HG03095 (cell line): ENCODE data around the gene POLRMT.

Experiments
- ATAC-seq: cut with Tn5 transposase; IDR thresholded peaks from one replicate; pipeline ENCODE4 v1.9.1; 2021; ENCODE audit warnings: moderate library complexity; ENCODE audit not compliant: unreplicated experiment

The POLRMT gene

DNA sequence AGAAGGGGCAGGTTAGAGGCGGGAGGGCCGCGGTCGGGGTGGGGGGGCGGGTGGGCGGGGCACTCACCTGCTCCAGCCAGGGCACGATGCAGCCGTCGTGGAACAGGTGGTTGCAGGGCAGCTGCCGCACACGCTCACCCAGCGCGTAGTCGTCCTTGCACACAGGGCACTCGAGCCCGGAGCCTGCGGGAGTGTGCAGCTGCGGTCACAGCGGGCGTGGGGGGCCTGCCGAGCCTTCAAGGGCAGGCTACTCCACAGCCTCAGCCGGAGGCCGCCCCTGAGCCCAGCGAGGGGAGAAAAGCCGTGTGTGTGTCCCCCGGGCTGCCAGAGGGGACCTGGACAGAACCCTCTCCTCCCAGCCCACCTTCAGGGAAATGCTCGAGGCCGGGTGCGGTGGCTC, 15.0 kb upstream of the POLRMT start:
- ATAC-seq: no peak

DNA sequence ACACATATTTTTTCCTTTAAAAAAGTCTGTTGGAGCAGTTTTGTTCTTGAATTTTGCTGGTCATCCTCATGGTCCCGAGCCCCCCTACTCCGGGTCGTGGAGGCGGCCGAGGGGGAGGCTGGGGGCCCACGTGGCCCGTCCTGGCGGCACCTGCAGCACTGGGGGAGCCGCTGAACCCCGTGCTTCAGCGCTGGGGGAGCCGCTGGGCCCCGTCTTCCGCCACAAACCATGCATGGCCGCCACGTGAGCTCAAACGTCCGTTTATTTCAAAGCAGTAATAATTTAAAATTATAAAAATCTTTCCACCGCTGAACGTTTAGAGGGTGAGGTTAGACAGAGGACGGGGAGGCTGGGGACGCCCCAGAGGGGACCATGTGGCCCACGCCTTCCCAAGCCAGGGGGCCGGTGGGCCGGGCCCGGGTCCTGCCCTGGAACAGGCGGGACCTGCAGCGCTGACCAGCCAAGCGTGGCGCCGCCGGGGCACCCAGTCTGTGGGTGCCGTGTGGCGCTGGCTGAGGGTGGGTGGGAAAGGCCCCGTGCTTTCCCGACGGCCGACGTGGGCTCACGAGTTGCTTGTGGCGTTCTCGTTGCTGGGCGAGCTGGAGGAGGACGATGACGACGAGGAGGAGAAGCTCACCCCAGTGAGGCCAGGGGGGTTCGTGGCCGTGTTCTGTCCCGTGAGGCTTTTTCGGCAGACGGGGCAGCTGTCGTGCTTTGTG, 14.4 kb upstream of the POLRMT start:
- ATAC-seq: no peak

DNA sequence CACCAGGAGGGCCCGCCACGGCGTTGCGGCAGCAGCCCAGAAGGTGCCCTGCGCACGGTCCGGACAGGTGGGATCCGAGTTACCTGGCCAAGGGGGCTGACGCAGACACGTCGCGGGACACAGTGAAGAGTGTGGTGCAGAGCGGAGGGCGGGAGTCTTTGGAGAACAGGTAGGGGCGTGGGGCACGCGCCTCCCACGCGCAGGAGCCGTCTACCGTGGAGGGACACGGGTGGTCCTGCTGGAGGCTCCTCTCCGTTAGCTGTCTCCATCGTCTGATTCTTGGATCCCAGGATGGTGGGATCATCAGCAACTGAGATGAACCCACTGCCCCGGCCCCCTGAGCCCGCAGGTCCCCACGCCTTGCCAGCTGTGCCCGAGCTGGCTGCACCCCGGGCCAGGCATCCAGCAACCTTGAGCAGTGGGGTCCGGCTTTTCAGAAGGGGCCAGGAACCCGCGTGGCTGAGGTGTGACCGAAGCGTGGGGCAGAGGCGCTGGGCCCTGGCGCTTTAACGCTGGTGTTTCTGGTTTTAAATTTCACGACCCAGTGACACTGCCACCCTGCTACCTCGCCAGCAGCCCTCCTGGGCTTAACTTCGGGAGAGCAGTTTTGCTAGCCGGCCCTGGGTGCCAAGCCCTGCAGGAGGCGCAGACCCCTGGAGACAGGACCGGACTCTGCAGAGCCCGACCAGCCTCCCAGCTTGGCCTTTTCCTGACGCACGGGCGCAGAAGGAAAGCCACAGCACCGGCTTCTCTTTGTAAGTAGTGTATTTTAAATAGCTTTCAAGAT, 13.6 kb upstream of the POLRMT start:
- ATAC-seq: no peak

DNA sequence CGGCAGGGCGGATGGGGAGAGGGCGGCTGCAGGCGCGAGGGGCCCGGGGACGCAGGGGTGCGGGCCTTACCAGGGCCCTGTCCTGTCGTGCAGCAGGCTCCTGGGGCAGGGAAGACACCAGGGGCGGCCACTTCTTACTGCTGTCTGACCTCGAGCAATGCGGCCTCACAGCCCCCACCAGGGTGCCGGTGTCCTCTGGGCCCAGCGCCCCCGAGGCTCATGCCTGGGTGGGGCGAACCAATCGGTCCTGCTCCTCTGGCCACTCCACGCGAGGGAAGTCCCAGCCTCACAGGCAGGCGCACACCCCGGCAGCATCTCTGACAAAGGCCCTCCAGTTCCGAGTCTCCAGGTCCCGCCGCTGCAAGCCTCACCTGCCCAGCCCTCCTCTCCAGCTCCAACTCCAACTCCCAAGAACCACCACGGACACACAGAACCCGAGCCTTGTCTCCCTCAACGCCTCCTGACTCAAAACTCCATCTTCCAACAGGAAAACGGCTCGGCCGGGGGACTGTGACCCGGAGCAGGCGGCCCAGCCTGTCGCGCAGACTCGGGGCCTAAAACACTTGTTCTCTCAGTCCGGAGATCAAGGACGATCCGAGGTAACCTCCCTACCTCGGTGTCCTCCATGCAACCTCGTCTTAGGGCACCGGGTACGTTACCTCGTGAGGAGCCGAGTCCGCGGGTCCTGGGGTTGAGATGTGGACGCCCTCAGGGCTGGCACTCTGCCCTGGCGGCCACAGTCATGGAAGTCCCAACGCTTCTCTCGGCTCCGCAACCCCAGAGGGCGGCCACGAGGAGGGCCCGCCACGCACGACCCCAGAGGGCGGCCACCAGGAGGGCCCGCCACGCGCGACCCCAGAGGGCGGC, 12.8 kb upstream of the POLRMT start:
- ATAC-seq: no peak

DNA sequence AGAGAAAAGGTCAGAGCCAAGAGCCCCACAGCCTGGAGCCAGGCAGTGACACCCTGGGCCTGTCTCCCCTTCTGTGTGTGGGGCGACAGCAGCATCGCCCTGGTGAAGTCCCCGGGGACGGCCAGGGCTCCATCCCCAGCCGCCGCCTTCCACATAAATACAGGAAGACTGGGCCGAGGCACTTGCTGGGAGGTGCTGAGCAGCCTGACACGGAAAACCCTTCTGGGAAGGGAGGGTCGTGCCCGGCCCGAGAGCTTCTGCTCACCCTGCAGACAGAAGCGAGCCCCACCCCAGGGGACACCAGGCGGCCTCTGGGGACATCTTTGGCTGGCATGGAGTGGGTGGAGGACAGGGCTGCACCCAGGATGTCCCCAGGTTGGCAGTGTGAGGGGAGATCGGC, 11.5 kb upstream of the POLRMT start:
- no peak for ATAC-seq

DNA sequence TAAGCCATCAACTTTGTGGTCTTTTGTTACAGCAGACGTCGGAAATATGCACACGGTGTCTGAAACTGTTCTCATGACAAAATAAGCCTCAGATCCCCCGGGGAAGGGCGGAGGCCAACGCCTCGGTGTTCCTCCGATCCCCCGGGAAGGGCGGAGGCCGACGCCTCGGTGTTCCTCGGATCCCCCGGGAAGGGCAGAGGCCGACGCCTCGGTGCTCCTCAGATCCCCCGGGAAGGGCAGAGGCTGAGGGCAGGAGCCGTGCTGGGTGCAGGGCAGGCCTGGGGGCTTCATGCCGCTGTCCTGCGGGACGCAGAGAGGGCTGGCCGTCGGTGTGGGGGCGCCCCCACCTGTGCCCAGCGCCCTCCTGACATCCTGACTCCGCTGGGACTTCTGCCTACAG, 11.0 kb upstream of the POLRMT start:
- no peak for ATAC-seq

DNA sequence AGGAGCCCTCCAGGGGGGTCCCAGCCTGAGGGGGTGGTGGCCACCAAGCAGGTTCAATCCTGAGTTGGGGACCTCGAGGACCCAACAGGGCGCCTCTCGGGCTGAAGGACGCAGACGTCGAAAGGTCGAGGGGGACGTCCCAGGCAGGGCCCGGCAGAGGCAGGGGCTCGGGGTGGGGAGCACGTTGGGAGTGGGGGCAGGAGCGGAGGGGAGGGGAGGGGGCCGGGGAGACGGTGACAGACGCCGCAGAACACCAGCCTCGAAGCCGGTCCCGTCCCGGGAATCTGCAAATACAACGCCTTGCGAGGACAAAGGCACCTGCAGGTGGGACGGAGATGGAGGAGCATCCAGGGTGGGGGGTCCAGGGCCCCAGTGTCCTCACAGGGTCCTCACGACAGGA, 10.4 kb upstream of the POLRMT start:
- no peak for ATAC-seq

DNA sequence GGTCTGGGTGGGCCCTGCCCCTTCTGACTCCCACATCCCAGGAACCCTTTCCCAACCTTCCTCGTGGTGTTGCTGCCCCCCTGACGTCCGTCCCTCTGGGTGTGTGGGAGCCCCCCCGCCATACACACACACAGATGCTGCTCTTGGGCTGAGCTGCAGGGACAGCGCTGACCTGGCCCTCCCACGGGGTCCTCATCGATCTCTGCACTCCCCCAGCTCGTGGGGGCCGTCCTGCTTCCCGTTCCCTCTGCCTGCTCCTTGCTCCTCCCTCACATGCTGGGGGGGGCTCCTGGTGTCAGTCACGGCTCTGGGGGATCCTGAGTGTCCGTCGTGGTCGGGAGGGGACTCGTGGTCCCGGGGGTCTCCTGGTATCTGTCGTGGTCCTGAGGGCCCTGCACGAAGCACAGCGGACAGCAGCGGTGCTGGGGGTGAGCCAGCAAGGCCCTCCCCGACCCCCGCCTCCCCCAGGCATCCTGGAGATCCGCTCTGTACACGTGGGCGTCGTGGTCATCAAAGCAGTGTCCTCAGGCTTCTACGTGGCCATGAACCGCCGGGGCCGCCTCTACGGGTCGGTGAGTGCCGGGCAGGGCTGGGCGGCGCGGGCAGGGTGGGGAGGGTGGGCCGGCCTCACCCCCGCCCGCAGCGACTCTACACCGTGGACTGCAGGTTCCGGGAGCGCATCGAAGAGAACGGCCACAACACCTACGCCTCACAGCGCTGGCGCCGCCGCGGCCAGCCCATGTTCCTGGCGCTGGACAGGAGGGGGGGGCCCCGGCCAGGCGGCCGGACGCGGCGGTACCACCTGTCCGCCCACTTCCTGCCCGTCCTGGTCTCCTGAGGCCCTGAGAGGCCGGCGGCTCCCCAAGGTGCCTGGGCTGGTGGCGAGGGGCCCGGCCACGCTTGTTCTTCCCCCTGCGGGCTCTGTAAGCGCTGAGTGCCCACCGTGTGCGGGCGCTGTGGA, 9.7 kb upstream of the POLRMT start:
- ATAC-seq: no peak

DNA sequence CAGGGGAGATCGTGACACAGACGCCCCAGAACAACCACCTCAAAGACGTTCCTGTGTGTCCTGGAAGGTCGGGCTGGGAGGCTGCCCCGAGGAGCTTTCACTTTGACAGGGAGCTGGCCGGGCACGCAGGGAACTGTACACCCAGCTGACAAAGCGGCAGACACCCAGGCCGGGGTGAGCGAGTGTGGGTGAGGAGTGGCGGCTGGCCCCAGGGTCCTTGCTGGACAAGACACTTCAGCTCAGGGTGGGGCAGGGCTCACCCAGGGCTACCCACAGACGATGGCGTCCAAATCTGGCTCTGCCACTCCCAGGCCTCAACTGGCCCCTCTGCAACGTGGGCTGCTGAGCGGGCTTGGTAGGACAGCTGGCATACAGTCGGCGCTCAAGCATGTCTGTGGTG, 8.4 kb upstream of the POLRMT start:
- ATAC-seq: no peak

DNA sequence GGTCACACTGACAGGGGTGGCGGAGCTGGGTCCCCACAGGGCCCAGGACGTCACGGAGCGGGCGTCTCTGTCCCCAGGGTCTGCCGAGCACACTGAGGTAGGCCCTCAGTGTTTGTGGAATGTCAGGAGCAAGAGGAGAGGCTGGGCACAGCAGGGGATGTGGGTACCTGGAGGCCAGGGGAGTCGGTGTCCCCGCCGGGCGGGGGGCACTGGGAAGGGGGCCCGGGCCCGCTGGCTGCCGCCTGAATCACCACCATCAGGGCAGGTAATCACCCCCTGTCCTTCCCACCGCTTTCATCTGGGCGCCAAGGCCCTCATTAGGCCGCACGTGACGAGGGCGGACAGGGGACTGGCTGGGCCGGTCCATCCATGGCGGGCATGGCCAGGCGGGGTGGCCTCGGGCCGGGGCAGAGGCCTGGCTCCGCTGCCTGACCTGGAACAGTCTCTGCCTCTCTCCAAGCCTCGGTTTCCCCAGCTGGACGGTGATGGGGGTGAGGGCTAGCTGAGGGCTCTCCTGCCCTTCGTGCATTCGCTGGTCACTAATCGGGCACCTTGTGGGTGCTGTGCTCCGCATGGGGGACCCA, 7.4 kb upstream of the POLRMT start:
- ATAC-seq: no peak

DNA sequence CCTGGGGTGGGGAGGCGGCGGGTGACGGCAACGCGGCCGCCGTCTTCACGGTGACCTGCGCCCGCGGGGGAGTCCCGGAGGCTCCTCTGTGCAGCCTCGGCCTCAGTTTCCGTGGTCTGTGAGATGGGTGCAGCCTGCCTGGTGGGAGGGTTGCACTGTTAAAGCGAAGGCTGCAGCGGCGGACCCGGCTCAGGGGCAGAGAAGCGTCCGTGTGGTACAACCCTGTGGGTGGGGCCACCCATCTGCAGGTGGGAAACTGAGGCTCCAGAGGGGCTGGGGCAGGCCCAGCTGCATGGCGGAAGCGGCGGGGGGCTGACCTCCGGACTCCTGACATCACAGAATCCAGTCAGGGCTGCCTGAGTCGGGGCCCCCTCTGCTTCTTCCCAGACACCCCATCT, 6.8 kb upstream of the POLRMT start:
- no peak for ATAC-seq

DNA sequence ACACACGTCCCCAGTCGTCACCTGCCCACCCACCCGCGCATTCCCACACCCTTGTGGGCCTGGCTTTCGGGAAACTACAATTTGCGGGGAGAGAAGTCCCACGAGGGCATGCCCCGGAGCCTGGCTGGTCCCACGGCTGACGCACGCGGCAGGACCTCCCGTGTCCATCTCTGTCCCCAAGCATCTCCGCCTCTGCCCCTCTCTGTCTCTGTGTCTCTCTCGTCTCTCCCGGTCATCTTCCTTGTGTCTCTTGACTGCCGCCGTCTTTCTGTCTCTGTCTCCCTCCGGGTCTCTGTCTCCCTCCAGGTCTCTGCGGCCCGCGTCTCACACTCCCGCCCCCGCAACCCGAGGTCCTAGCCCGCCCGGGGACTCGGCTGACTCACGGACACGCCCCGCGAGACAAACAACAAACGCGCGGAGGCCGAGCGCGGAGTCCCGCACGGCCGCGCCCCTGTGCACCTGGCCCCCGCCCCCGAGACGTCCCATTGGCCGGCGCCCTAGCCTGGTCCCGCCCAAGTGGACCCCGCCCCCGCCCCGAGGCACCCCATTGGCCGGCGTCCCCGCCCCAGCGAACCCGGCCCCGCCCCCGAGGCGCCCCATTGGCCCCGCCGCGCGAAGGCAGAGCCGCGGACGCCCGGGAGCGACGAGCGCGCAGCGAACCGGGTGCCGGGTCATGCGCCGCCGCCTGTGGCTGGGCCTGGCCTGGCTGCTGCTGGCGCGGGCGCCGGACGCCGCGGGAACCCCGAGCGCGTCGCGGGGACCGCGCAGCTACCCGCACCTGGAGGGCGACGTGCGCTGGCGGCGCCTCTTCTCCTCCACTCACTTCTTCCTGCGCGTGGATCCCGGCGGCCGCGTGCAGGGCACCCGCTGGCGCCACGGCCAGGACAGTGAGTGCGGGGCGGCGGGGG, 6.2 kb upstream of the POLRMT start, which contains the start of gene FGF22:
FGF22 (plus strand) TSS at position 627 of the 908 bp plus-strand sequence; CDS start at position 674, 47 bp downstream.
- peak; percentile 44 for ATAC-seq

DNA sequence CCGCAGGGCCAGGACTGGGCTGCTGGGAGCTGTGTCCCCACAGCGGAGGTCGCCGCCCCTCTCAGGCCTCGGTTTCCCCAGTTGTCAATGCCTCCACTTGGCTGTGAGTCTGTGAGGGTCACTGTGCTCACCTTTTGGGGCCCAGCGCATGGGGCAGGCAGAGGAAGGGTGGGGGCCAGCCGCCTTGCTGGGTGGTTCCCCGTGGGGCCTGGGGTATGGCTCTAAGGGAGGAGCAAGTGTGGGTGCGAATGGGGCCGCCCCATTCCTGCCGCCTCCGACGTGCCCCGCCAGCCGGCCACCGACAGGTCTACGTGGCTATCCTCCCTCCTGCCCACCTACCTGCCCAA, 5.5 kb upstream of the POLRMT start:
- ATAC-seq: no peak

DNA sequence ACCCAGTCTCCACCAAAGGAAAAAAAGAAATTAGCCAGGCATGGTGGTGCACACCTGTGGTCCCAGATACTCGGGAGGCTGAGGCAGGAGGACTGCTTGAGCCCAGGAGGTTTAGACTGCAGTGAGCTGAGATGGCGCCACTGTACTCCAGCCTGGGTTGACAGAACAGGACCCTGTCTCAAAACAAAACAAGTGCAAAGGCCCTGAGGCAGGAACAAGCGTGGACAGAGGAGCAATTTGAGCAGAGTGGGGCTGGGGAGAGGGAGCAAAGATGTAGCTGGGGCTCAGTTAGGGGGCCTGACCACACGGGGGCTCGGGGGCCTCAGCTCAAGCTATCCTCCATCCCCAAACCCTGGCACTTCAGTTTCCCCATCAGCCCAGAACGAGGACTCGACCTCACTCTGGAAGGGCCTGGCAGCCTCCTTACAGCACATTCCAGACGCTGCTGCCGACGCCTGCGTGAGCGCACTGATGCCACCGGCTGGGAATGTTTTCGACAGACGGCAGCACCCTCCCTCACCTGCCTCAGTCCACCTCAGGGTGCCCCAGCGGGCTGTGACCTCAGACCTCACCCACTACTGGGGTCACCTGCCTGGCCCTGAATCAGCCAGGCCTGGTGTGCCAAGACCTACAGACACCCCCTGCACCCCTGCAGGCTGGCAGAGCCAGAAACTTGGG, 1.8 kb upstream of the POLRMT start:
- no peak for ATAC-seq

DNA sequence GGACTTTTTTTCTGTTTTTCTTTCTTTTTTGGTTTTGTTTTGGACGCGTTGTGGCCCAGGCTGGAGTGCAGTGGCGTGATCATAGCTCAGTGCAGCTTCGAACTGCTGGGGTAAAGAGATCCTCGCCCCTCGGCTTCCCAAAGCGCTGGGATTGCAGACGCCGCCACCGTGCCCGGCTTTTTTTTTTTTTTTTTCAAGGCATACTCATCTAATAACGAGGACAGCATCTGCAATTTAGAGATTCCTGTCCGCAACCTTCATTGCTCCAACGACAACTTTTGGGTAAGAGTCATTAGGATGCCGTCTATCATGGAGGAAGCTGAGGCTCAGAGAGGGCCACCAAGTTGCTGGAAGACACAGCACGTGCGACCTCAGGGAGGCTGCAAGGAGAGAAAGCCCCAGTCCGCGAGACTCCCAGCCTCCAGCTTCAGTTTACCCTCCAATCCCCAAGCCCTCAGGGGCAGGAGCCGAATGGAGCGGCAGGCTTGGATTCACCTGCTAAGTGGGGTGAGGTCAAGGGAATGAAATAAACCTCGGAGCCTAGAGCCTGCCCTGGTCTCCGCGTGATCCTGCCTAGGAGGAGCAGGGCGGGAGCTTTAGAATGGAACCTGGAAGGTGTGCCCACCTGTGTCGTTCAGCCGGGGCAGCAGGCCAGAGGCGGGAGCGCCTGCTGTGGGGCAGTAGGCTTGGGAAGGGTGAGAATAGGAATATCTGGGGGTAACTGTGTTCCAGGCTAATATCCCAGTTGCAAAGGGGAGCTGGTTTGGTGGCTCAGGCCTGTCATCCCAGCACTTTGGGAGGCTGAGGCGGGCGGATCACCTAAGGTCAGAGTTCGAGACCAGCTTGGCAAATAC, 676 bp upstream of the POLRMT start:
- no peak for ATAC-seq

DNA sequence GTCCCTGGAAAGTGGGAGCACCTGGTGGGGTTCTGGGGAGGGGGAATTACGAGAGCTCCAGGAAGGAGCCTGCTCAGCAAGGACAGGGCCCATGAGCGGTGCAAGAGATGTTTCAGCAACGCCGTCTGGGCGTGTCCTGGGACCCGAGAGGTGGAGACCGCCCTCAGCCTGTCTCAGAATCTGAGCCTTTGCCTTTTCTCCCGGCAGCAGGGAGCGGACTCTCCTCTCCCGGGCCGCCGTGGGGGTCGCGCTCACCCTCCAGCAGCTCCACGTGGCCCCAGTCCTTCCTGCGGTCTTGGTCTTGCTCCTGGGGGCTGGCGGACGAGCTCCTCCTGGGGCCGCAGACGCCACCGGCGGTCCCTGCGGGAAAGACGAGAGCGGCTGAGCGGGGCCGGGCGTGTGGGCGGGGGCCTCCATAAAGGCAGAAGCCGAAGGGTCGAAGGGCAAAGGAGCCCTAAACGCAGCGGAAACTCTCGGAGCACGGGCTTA, 714 bp downstream of the POLRMT start:
- ATAC-seq: no peak

DNA sequence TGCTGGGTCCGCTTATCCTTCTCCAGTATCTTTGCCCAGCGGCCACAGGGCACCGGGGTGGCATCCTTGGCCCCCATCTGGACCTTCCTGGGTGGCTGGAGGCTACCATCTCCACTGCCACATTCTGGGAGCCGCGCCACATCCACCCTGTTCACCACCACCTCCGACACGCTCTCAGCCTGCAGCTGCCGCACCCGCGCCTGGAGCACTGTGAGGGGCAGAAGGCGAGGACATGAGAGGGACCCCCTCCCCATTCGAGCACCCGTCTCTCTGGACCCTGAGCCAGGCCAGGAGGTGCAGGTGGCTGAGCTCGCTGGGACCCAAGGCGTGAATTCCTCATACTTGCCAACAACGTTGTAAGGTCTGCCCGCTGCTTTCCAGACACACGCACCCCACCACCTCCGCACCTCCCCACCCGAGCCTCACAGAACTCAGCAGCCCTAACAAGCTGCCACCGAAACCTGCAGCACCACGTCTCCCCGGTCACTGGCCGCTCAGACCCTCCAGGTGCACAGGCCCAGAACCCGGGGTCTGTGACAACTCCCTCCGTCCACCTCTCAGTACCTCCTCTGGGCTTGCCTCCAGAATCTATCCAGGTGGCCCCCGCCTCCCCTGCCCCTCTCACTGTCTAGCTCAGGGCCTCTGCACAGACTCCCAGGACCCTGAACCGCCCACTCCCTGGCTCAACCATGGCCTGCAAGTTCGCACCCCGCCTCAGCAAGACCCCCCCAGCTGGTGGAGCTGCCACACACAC, 3.2 kb downstream of the POLRMT start:
- no peak for ATAC-seq
